DOHH2 (cell line): ENCODE data around the gene NECAP2.

Experiments used
- H3F3A ChIP-seq: fragments of 200-600 bp; sonication (generic), shearing (Covaris generic); 2 replicates; pipeline ENCODE4 v1.6.0; 2016; ENCODE audit warnings: antibody characterized with exemption, mild to moderate bottlenecking; ENCODE audit not compliant: control insufficient read depth, insufficient read depth
- H3K27ac ChIP-seq: fragments of 200-600 bp; sonication (generic); 2 replicates; pipeline ENCODE4 v1.5.1; 2014; ENCODE audit warnings: low read depth, mild to moderate bottlenecking, low read length, moderate library complexity
- H3K27me3 ChIP-seq: fragments of 200-600 bp; sonication (generic); 2 replicates; pipeline ENCODE4 v1.6.1; 2014; ENCODE audit warnings: mild to moderate bottlenecking, low read length, mixed read lengths; ENCODE audit not compliant: control insufficient read depth
- H3K36me3 ChIP-seq: fragments of 200-600 bp; sonication (generic); 2 replicates; pipeline ENCODE4 v1.6.1; 2014; ENCODE audit warnings: mild to moderate bottlenecking, low read length, moderate library complexity, mixed read lengths; ENCODE audit not compliant: control insufficient read depth
- H3K4me1 ChIP-seq: fragments of 200-600 bp; sonication (generic); 2 replicates; pipeline ENCODE4 v1.6.1; 2014; ENCODE audit warnings: mild to moderate bottlenecking, low read length, mixed read lengths; ENCODE audit not compliant: control insufficient read depth
- H3K4me2 ChIP-seq: fragments of 200-600 bp; sonication (generic); 2 replicates; pipeline ENCODE4 v1.6.0; 2014; ENCODE audit warnings: mild to moderate bottlenecking, low read length, moderate library complexity
- H3K4me3 ChIP-seq: fragments of 200-600 bp; sonication (generic); 2 replicates; pipeline ENCODE4 v1.5.1; 2014; ENCODE audit warnings: mild to moderate bottlenecking, low read length, mixed read lengths
- H3K79me2 ChIP-seq: fragments of 200-600 bp; sonication (generic); 2 replicates; pipeline ENCODE4 v1.6.1; 2014; ENCODE audit warnings: mild to moderate bottlenecking, low read length, mixed read lengths; ENCODE audit not compliant: control insufficient read depth
- H3K9me2 ChIP-seq: fragments of 200-600 bp; sonication (generic); replicated peaks from 2 replicates; pipeline ENCODE4 v1.6.1; 2014; ENCODE audit warnings: mild to moderate bottlenecking, low read length, mixed read lengths; ENCODE audit not compliant: control insufficient read depth
- H3K9me3 ChIP-seq: fragments of 200-600 bp; sonication (generic); 2 replicates; pipeline ENCODE4 v1.6.1; 2014; ENCODE audit warnings: antibody characterized with exemption, low read length, mixed read lengths; ENCODE audit not compliant: control insufficient read depth, insufficient read depth
- H4K20me1 ChIP-seq: fragments of 200-600 bp; sonication (generic); 2 replicates; pipeline ENCODE4 v1.6.0; 2014; ENCODE audit warnings: low read depth, mild to moderate bottlenecking, antibody characterized with exemption, low read length, moderate library complexity; ENCODE audit not compliant: control insufficient read depth, insufficient read depth
- EZH2phosphoT487 ChIP-seq: fragments of 200-600 bp; sonication (generic); IDR thresholded peaks from 2 replicates; pipeline ENCODE4 v1.6.1; 2017; ENCODE audit warnings: borderline replicate concordance, mild to moderate bottlenecking, antibody characterized with exemption, low read length, moderate library complexity, mixed read lengths
- TF ChIP-seq, protein P1 (sequence below): fragments of 200-600 bp; sonication (generic); IDR thresholded peaks from one replicate; pipeline ENCODE4 v1.5.1; 2014; ENCODE audit warnings: antibody characterized with exemption, mild to moderate bottlenecking, low read depth, low read length; ENCODE audit not compliant: poor library complexity, severe bottlenecking

NECAP2 gene

DNA sequence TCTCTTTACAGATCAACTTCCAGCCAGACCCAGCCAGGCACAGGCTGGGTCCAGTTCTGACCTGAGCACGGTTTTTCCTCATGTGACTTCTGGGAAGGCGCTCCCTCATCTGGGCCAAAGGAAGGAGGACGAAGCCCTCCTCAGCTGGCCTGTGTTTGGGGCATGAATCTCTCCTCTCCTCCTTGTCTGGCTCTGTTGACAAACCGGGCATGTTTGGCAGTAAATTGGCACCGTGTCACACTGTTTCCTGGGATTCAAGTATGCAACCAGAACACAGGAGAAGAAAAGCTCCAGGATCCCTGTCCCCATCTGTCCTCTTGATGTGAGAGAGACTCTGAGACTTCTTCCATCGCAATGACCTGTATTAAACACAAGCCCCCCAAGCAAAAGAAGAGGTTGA is 18.3 kb downstream of the NECAP2 start:
- TF ChIP-seq, protein P1, sequence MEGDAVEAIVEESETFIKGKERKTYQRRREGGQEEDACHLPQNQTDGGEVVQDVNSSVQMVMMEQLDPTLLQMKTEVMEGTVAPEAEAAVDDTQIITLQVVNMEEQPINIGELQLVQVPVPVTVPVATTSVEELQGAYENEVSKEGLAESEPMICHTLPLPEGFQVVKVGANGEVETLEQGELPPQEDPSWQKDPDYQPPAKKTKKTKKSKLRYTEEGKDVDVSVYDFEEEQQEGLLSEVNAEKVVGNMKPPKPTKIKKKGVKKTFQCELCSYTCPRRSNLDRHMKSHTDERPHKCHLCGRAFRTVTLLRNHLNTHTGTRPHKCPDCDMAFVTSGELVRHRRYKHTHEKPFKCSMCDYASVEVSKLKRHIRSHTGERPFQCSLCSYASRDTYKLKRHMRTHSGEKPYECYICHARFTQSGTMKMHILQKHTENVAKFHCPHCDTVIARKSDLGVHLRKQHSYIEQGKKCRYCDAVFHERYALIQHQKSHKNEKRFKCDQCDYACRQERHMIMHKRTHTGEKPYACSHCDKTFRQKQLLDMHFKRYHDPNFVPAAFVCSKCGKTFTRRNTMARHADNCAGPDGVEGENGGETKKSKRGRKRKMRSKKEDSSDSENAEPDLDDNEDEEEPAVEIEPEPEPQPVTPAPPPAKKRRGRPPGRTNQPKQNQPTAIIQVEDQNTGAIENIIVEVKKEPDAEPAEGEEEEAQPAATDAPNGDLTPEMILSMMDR = no peak
- TF ChIP-seq EZH2phosphoT487 = no peak
- Histone ChIP-seq H3K27me3 (no peaks in the 10 kb centered on the region), H3K4me2 (no peak overlapping the region), H3K79me2 (no peaks in the 10 kb centered on the region), H3K9me2 (no peaks in the 10 kb centered on the region), H3K9me3 (no peaks in the 10 kb centered on the region), H3K36me3 (peaks cover 75% of the 10 kb centered on the region), H4K20me1 (no peaks in the 10 kb centered on the region), H3F3A (no peaks in the 10 kb centered on the region), H3K4me3 (no peak overlapping the region), H3K4me1 (no peaks in the 10 kb centered on the region), H3K27ac (no peak overlapping the region)

DNA sequence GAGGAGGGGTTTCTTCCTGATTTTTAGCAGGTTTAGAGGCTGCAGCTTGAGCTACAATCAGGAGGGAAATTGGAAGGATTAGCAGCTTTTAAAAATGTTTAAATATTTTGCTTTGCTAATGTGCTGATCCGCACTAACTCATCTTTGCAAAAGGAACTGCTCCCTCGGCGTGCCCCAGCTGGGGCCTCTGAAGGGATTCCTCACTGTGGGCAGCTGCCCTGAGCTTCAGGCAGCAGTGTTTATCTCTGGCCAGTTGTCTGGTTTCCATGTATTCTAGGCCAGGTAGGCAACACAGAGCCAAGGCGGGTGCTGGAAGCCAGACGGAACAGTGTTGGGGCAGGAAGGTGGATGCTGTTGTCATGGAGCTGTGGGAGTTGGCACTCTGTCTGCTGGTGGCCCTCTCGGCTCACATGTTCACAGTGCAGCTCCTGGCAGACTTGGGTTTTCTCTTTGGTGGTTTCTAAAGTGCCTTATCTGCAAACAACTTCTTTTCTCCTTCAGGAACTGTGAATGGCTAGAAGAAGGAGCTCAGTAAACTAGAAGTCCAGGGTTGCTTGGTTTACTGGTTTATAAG is 18.9 kb downstream of the NECAP2 start:
- no peaks in the 10 kb centered on the region for H3K9me2 ChIP-seq
- no peak overlapping the region for H3K4me3 ChIP-seq
- no peak overlapping the region for H3K4me2 ChIP-seq
- no peaks in the 10 kb centered on the region for H3K27me3 ChIP-seq
- no peak overlapping the region for H3K27ac ChIP-seq
- no peaks in the 10 kb centered on the region for H3K79me2 ChIP-seq
- H3K36me3 ChIP-seq = peaks cover 74% of the 10 kb centered on the region
- H4K20me1 ChIP-seq = no peaks in the 10 kb centered on the region
- no peak for TF ChIP-seq EZH2phosphoT487
- TF ChIP-seq, protein P1 = no peak
- H3K9me3 ChIP-seq = no peaks in the 10 kb centered on the region
- no peaks in the 10 kb centered on the region for H3K4me1 ChIP-seq
- H3F3A ChIP-seq = no peaks in the 10 kb centered on the region

DNA sequence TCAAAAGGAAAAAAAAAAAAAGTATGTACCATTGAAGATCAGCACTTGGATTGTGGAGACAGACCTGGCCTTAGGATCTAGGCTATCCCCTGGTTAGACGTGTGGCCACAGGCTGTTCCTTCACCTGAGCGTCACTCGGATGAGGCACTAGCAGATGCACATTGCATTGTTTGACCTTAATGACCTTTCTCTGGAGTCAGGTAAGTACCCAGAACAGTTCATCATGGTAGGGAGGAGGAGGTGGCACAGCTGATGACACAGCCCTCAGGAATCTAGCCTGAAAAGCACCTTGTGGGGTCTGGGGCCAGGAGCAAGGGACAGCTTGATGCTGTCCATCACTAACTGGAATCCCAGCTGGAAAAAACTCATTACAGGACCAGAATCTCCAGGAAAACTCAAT is 21.2 kb downstream of the NECAP2 start:
- Histone ChIP-seq H3K4me3 (no peak overlapping the region), H3K9me3 (no peaks in the 10 kb centered on the region), H3K9me2 (no peaks in the 10 kb centered on the region), H3K79me2 (no peaks in the 10 kb centered on the region), H3K36me3 (peaks cover 53% of the 10 kb centered on the region), H3F3A (no peaks in the 10 kb centered on the region), H3K4me1 (no peaks in the 10 kb centered on the region), H3K4me2 (no peak overlapping the region), H3K27ac (no peak overlapping the region), H4K20me1 (no peaks in the 10 kb centered on the region), H3K27me3 (no peaks in the 10 kb centered on the region)
- TF ChIP-seq EZH2phosphoT487 = no peak
- TF ChIP-seq, protein P1 = no peak
